Thoracic aorta (tissue), 2 donors: ENCODE results near the gene OR5B12. TPM values are rescaled to one million over a fixed set of nuclear protein-coding genes. Genes with fewer than 3 reads are reported as not detected.

Experiments used
- ATAC-seq: fragments of 150-250 bp; one replicate; pipeline ENCODE4 v1.8.0; 2017; ENCODE audit warnings: low read depth; ENCODE audit not compliant: insufficient number of reproducible peaks, low FRiP score
- DNase-seq: peaks from one replicate; pipeline ENCODE4 v3.0.0-alpha.2; 2020; ENCODE audit warnings: low spot score
- H3K27ac ChIP-seq, 2 donors: fragments of 200-600 bp; sonication (generic); 1 replicate in 1 of 2; 2 replicates in 1 of 2; pipeline ENCODE4 v1.5.1; 2016; ENCODE audit warnings: mild to moderate bottlenecking in 2 of 2, moderate library complexity in 2 of 2
- H3K27me3 ChIP-seq: fragments of 200-600 bp; sonication (generic); replicated peaks from 2 replicates; pipeline ENCODE4 v1.6.0; 2016; ENCODE audit warnings: mild to moderate bottlenecking; ENCODE audit not compliant: insufficient read depth
- H3K36me3 ChIP-seq: fragments of 200-600 bp; sonication (generic); one replicate; pipeline ENCODE4 v1.5.1; 2016
- H3K4me1 ChIP-seq, 2 donors: fragments of 200-600 bp; sonication (generic); 1 replicate in 1 of 2; 2 replicates in 1 of 2; pipeline versions ENCODE4 v1.5.1 to v1.6.0; 2016; ENCODE audit warnings: low read depth in 2 of 2, mild to moderate bottlenecking in 1 of 2; ENCODE audit not compliant: control insufficient read depth in 1 of 2
- H3K4me3 ChIP-seq: fragments of 200-600 bp; sonication (generic); 2 replicates; pipeline ENCODE4 v1.5.1; 2016; ENCODE audit warnings: mild to moderate bottlenecking
- H3K9me3 ChIP-seq: fragments of 200-600 bp; sonication (generic); 2 replicates; pipeline ENCODE4 v1.5.1; 2016
- total RNA-seq, 2 donors: library from RNA; depleted of rRNA; stranded (reverse); fragments of >200 nt; gene quantifications; one replicate each; pipeline versions ENCODE4 v1.1.0 to v1.2.3, GENCODE V29; 2016
- TF ChIP-seq, protein P1 (sequence below): fragments of 200-600 bp; sonication (generic); IDR thresholded peaks from one replicate; pipeline ENCODE4 v1.5.1; 2019; ENCODE audit warnings: antibody characterized with exemption

OR5B12 gene
- total RNA-seq, 2 donors from 2014 or later, result not detected

DNA sequence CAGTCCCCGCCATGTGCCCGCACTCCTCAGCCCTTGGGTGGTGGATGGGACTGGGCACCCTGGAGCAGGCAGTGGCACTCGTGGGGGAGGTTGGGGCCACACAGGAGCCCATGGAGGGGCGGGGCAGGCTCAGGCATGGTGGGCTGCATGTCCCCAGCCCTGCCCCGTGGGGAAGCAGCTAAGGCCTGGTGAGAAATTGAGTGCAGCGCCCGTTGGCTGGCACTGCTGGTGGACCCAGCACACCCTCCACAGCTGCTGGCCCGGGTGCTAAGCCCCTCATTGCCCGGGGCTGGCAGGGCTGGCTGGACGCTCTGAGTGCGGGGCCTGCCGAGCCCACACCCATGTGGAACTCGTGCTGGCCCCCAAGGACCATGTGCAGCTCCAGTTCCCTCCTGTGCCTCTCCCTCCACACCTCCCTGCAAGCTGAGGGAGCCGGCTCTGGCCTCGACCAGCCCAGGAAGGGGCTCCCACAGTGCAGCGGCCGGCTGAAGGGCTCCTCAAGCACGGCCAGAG, 51.4 kb downstream of the OR5B12 start:
- no peaks in the 10 kb centered on the region for H3K27me3 ChIP-seq
- H3K36me3 ChIP-seq, result no peaks in the 10 kb centered on the region
- DNase-seq (no peak), ATAC-seq (no peak)
- H3K4me1 ChIP-seq, result no peaks in the 10 kb centered on the region
- H3K4me3 ChIP-seq, result no peak overlapping the region
- peaks cover 4% of the 10 kb centered on the region for H3K9me3 ChIP-seq
- no peak overlapping the region for H3K27ac ChIP-seq
- TF ChIP-seq, protein P1, sequence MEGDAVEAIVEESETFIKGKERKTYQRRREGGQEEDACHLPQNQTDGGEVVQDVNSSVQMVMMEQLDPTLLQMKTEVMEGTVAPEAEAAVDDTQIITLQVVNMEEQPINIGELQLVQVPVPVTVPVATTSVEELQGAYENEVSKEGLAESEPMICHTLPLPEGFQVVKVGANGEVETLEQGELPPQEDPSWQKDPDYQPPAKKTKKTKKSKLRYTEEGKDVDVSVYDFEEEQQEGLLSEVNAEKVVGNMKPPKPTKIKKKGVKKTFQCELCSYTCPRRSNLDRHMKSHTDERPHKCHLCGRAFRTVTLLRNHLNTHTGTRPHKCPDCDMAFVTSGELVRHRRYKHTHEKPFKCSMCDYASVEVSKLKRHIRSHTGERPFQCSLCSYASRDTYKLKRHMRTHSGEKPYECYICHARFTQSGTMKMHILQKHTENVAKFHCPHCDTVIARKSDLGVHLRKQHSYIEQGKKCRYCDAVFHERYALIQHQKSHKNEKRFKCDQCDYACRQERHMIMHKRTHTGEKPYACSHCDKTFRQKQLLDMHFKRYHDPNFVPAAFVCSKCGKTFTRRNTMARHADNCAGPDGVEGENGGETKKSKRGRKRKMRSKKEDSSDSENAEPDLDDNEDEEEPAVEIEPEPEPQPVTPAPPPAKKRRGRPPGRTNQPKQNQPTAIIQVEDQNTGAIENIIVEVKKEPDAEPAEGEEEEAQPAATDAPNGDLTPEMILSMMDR, result no peak

Other genes with a start within 250 kb of the OR5B12 start
- gene OR1S2, start 238.1 kb downstream of the OR5B12 start, total RNA-seq, result not detected
- gene OR1S1, start 229.5 kb downstream of the OR5B12 start, total RNA-seq, result not detected
- gene OR10Q1, start 213.3 kb downstream of the OR5B12 start, total RNA-seq, result not detected
- not detected for gene OR10W1, start 174.0 kb downstream of the OR5B12 start, total RNA-seq
- gene OR5B17, start 83.2 kb downstream of the OR5B12 start, total RNA-seq, result not detected
- gene OR5B3, start 35.4 kb downstream of the OR5B12 start, total RNA-seq, result not detected
- not detected for gene OR5B2, start 14.1 kb downstream of the OR5B12 start, total RNA-seq
- gene OR5B21, start 65.9 kb upstream of the OR5B12 start, total RNA-seq, result not detected
- gene LPXN, start 133.6 kb upstream of the OR5B12 start, total RNA-seq, result 10 to 100 TPM; 14.8 to 17.1 TPM
- 10 to 100 TPM; 45.8 to 58.8 TPM for gene ZFP91, start 136.8 kb upstream of the OR5B12 start, total RNA-seq
- gene CNTF, start 180.4 kb upstream of the OR5B12 start, total RNA-seq, result 1 to 10 TPM; 4.7 to 5.3 TPM